HepG2 (cell line): ENCODE data around the gene VGF. TPM values are rescaled to one million over a fixed set of nuclear protein-coding genes. Genes with fewer than 3 reads are reported as not detected.

Experiments
- ATAC-seq: fragments of 200-7000 bp; cut with Tn5 transposase; 3 replicates; pipeline ENCODE4 v1.9.1; 2020; ENCODE audit warnings: mild to moderate bottlenecking, moderate library complexity
- BruUV-seq: library from RNA; stranded (reverse); fragments of 400-500 nt; replicated peaks from 2 replicates; lab custom pipeline; 2021; lab: Mats Ljungman, UMichigan
- CTCF ChIA-PET: fragments of 300-600 bp; formaldehyde crosslinking; extraction: SDS; loops from one replicate; lab custom pipeline; 2021; ENCODE audit warnings: low total read pairs, inconsistent platforms, low intra/inter-chr PET ratio; lab: Yijun Ruan, JAX
- POLR2A ChIA-PET: fragments of 350-600 bp; sonication (Branson Sonifier 250); formaldehyde crosslinking; loops from one replicate; lab custom pipeline; 2020; ENCODE audit warnings: antibody characterized with exemption, inconsistent platforms; lab: Yijun Ruan, JAX
- DNase-seq: peaks from one replicate; pipeline ENCODE4 v3.0.0-alpha.2; 2015; ENCODE audit warnings: low spot score
- FAIRE-seq: peaks from 3 replicates; lab custom pipeline; 2011; peaks lifted over from hg19 to GRCh38; lab: Jason Lieb, UNC
- H2AFZ ChIP-seq: one replicate; pipeline ENCODE4 v1.6.1; 2011; ENCODE audit warnings: low read length, inconsistent platforms
- H3K27ac ChIP-seq: fragments of 300-600 bp; 3 replicates; pipeline ENCODE4 v1.8.0; 2011; ENCODE audit warnings: mixed run types, mild to moderate bottlenecking, mixed read lengths, low read length, inconsistent platforms; ENCODE audit not compliant: insufficient read depth; ENCODE audit errors: extremely low read length
- H3K27me3 ChIP-seq, 2 experiments: fragments of 200-600 bp in 1 of 2; 2 replicates in 1 of 2; 3 replicates in 1 of 2; pipeline versions ENCODE4 v1.6.0 to v1.8.0; 2011; ENCODE audit warnings: low read length in 2 of 2, mild to moderate bottlenecking in 2 of 2, moderate library complexity in 2 of 2, inconsistent platforms in 1 of 2; ENCODE audit not compliant: insufficient read depth in 2 of 2, control insufficient read depth in 1 of 2
- H3K36me3 ChIP-seq, 2 experiments: fragments of 200-600 bp in 1 of 2; replicated peaks in 1 of 2; 2 replicates in 1 of 2; 3 replicates in 1 of 2; pipeline versions ENCODE4 v1.5.1 to v1.8.0; 2011; ENCODE audit warnings: low read length in 2 of 2, inconsistent platforms in 1 of 2; ENCODE audit not compliant: insufficient read depth in 2 of 2, control insufficient read depth in 1 of 2
- H3K4me1 ChIP-seq: 2 replicates; pipeline ENCODE4 v1.5.1; 2012; ENCODE audit warnings: low read length, inconsistent platforms; ENCODE audit not compliant: insufficient read depth
- H3K4me2 ChIP-seq: 2 replicates; pipeline ENCODE4 v1.6.0; 2011; ENCODE audit warnings: low read depth, low read length, inconsistent platforms
- H3K4me3 ChIP-seq, 3 experiments: fragments of 200-600 bp in 1 of 3; sonication (generic), shearing (Covaris generic) in 1 of 3; replicated peaks in 1 of 3; 2 replicates each; pipeline ENCODE4 v1.5.1; 2011 to 2016; ENCODE audit warnings: low read length in 3 of 3, inconsistent platforms in 2 of 3, low read depth in 2 of 3, mild to moderate bottlenecking in 2 of 3, control low read depth in 1 of 3, mixed read lengths in 1 of 3; ENCODE audit not compliant: insufficient read depth in 1 of 3
- H3K79me2 ChIP-seq: one replicate; pipeline ENCODE4 v1.6.1; 2011; ENCODE audit warnings: low read length, inconsistent platforms; ENCODE audit not compliant: insufficient read depth
- H3K9ac ChIP-seq: 2 replicates; pipeline ENCODE4 v1.6.0; 2011; ENCODE audit warnings: mild to moderate bottlenecking, low read depth, low read length, inconsistent platforms; ENCODE audit not compliant: insufficient read depth
- H3K9me3 ChIP-seq: 2 replicates; pipeline ENCODE4 v1.5.1; 2012; ENCODE audit warnings: mild to moderate bottlenecking, low read length
- H4K20me1 ChIP-seq: 2 replicates; pipeline ENCODE4 v1.6.0; 2011; ENCODE audit warnings: inconsistent platforms, mild to moderate bottlenecking, low read length, moderate library complexity; ENCODE audit not compliant: insufficient read depth
- ESRRA ChIP-seq: sonication (generic); formaldehyde crosslinking; IDR thresholded peaks from 2 replicates; pipeline ENCODE4 v1.5.1; 2020; ENCODE audit warnings: mild to moderate bottlenecking, low read depth, missing genetic modification reagents
- FOXA3 ChIP-seq: IDR thresholded peaks from 2 replicates; pipeline ENCODE4 v1.6.1; 2016; ENCODE audit warnings: missing genetic modification reagents, missing compliant biosample characterization
- FOXP1 ChIP-seq, 2 experiments: fragments of 450-650 bp in 1 of 2; IDR thresholded peaks; 2 replicates each; pipeline ENCODE4 v1.6.1; 2017 to 2018; ENCODE audit warnings: antibody characterized with exemption in 1 of 2
- MAX ChIP-seq: IDR thresholded peaks from 2 replicates; pipeline ENCODE4 v1.6.1; 2012; ENCODE audit warnings: inconsistent platforms
- MEIS1 ChIP-seq: sonication (generic); formaldehyde crosslinking; IDR thresholded peaks from 2 replicates; pipeline ENCODE4 v1.9.0; 2021; ENCODE audit warnings: mild to moderate bottlenecking, missing genetic modification reagents, moderate library complexity, borderline replicate concordance
- PAXIP1 ChIP-seq: sonication (generic); formaldehyde crosslinking; conservative IDR thresholded peaks from 2 replicates; pipeline ENCODE4 v1.4.0; 2020; ENCODE audit warnings: mild to moderate bottlenecking, missing genetic modification reagents, moderate library complexity
- PHF21A ChIP-seq: sonication (generic); formaldehyde crosslinking; IDR thresholded peaks from 2 replicates; pipeline ENCODE4 v1.5.0; 2020; ENCODE audit warnings: mild to moderate bottlenecking, missing genetic modification reagents
- RNF219 ChIP-seq: sonication (generic); formaldehyde crosslinking; IDR thresholded peaks from 2 replicates; pipeline ENCODE4 v1.5.0; 2020; ENCODE audit warnings: mild to moderate bottlenecking, missing genetic modification reagents
- SAP130 ChIP-seq: IDR thresholded peaks from 2 replicates; pipeline ENCODE4 v1.6.1; 2016; ENCODE audit warnings: low read depth
- TEAD3 ChIP-seq: optimal IDR thresholded peaks from 2 replicates; pipeline ENCODE3; 2016; ENCODE audit warnings: borderline replicate concordance
- ZNF121 ChIP-seq: sonication (generic); formaldehyde crosslinking; IDR thresholded peaks from 2 replicates; pipeline ENCODE4 v1.5.0; 2020; ENCODE audit warnings: mild to moderate bottlenecking, missing genetic modification reagents
- ZNF770 ChIP-seq: sonication (generic); formaldehyde crosslinking; IDR thresholded peaks from 2 replicates; pipeline ENCODE4 v1.5.0; 2020; ENCODE audit warnings: mild to moderate bottlenecking, missing genetic modification reagents
- ZXDC ChIP-seq: sonication (generic); formaldehyde crosslinking; IDR thresholded peaks from 2 replicates; pipeline ENCODE4 v1.5.0; 2020; ENCODE audit warnings: mild to moderate bottlenecking, missing genetic modification reagents
- WGBS: methylation state at CpG from one replicate; pipeline ENCODE4 v1.1.6; 2017; ENCODE audit warnings: low lambda C conversion rate; 5-methylcytosine and 5-hydroxymethylcytosine counted together
- in situ Hi-C: cut with HindIII; loops from 2 replicates; pipeline ENCODE4 v1.10.0; 2017; ENCODE audit warnings: low pct_unique_long_range_greater_than_20kb; ENCODE audit not compliant: extremely low pct_ligation_motif_present
- intact Hi-C: fragments of 100-400 bp; cut with micrococcal nuclease; formaldehyde crosslinking; loops from one replicate; pipeline ENCODE4 v1.10.0; 2022; ENCODE audit not compliant: unreplicated experiment
- polyA plus RNA-seq, 8 experiments: library from polyadenylated mRNA; depleted of rRNA in 3 of 8; stranded (reverse) in 7 of 8; unstranded in 1 of 8; fragments of >200 nt; fragmentation: Illumina TruSeq in 4 of 8; extraction: Trizol in 4 of 8; gene quantifications; 2 replicates each; pipeline versions ENCODE4 v1.2.1 to v1.2.3, GENCODE V29; 2011 to 2016; ENCODE audit warnings: low read depth in 4 of 8, missing spikeins in 1 of 8, mixed read lengths in 1 of 8; ENCODE audit not compliant: insufficient read depth in 1 of 8
- total RNA-seq, 5 experiments: library from RNA; depleted of rRNA; stranded (reverse); fragments of >200 nt; fragmentation: Illumina TruSeq; extraction: Trizol; gene quantifications; 2 replicates each; pipeline ENCODE4 v1.2.3, GENCODE V29; 2016; ENCODE audit warnings: low read depth in 1 of 5

Gene VGF
- total and polyA plus RNA-seq, 2 of the 13 experiments (the other 11 are each of a cell fraction or from before 2014, with no cell fraction given): 0.12 to 0.46 TPM

GRCh38 chr7:101185258-101185839 is 20.0 kb upstream of the VGF start:
- CTCF ChIA-PET: no interaction called here
- Histone ChIP-seq H3K27ac (no peak overlapping the region), H3K4me3 (no peak overlapping the region), H3K79me2 (no peaks in the 10 kb centered on the region), H3K9me3 (no peaks in the 10 kb centered on the region), H3K36me3 (no peaks in the 10 kb centered on the region), H3K27me3 (peaks cover 3 to 9% of the 10 kb centered on the region in 2 experiments; a peak in 4 of 5 replicates), H3K4me1 (peaks cover 42% of the 10 kb centered on the region), H4K20me1 (no peaks in the 10 kb centered on the region), H2AFZ (no peak overlapping the region), H3K4me2 (peak overlapping the region; percentile 20; the same call in 1 of the 2 replicates), H3K9ac (no peak overlapping the region)
- POLR2A ChIA-PET: no interaction called here
- no peak for FAIRE-seq
- no TSS peak for BruUV-seq
- in situ Hi-C loops (no loop called here), intact Hi-C loops (no loop called here)
- ATAC-seq: peak; percentile 47
- DNase-seq: peak; percentile 57
- WGBS: 25% methylated on average over 5 of the region's 5 CpGs
- 0 out of 2 replicates have a peak, but pooled peaks have one; percentile 10 for TF ChIP-seq FOXA3 (CRISPR knock-in tag)
- TF ChIP-seq ESRRA (CRISPR knock-in tag): no peak
- 0 out of 2 replicates have a peak, but pooled peaks have one; percentile 18 for TF ChIP-seq MAX
- TF ChIP-seq FOXP1 (IDR thresholded peaks at IDR 0.05): no peak
- TF ChIP-seq FOXP1 (CRISPR knock-in tag; IDR thresholded peaks at IDR 0.05): no peak
- TF ChIP-seq TEAD3: peak; percentile 50
- TF ChIP-seq RNF219 (CRISPR knock-in tag): no peak
- TF ChIP-seq ZNF770: peak; percentile 96
- TF ChIP-seq PAXIP1 (CRISPR knock-in tag): 0 out of 2 replicates have a peak, but pooled peaks have one; percentile 29
- peak; percentile 27; the same call in 1 of the 2 replicates for TF ChIP-seq SAP130
- TF ChIP-seq ZXDC (CRISPR knock-in tag): no peak
- 0 out of 2 replicates have a peak, but pooled peaks have one; percentile 33 for TF ChIP-seq PHF21A (CRISPR knock-in tag)
- TF ChIP-seq MEIS1 (CRISPR knock-in tag): no peak
- peak; percentile 96 for TF ChIP-seq ZNF121
